ENCODE results near the gene FMNL3.
"Not testable (repeated sequence)": the region's sequence is repeated elsewhere in the genome, so short reads cannot be mapped to it uniquely, and the experiment has no call there.

FMNL3 gene

GRCh38 chr12:49744363-49744885, 37.2 kb upstream of the FMNL3 start:
- DNase-seq = no peak
- 92% methylated on average over 2 of the region's 3 CpGs for WGBS (ENCODE audit: insufficient coverage)
- Histone ChIP-seq H3K27ac (ENCODE audit: insufficient read depth in 1 of 2, low read depth in 1 of 2, low read length in 2 of 2, poor library complexity in 1 of 2, severe bottlenecking in 2 of 2) (peak overlapping the region in 1 of 2 experiments; percentile 49), H3K27me3 (replicated peaks in 2 of 5; ENCODE audit: control insufficient read depth in 4 of 5, insufficient read depth in 5 of 5, low read length in 4 of 5) (no peaks in the 10 kb centered on the region), H3K9me3 (ENCODE audit: control extremely low read depth in 1 of 5, control insufficient read depth in 4 of 5, insufficient read depth in 2 of 5, low read depth in 1 of 5, low read length in 4 of 5) (no peaks in the 10 kb centered on the region), H3K4me1 (ENCODE audit: control extremely low read depth in 1 of 4, control insufficient read depth in 4 of 4, insufficient read depth in 4 of 4, low read length in 3 of 4) (peaks cover 12 to 36% (median 21%) of the 10 kb centered on the region in 4 experiments), H3K4me3 (ENCODE audit: control insufficient read depth in 1 of 7, extremely low read depth in 1 of 7, insufficient read depth in 4 of 7, low read depth in 2 of 7, low read length in 6 of 7) (no peak overlapping the region), H3K36me3 (ENCODE audit: control insufficient read depth in 4 of 4, insufficient read depth in 4 of 4, low read length in 3 of 4) (peaks cover 0 to 13% (median 5%) of the 10 kb centered on the region in 4 experiments)
- ChIA-PET CTCF (interaction anchor here (0.6 to 7.5 kb wide), 4 partner anchors 10 to 36 kb away, joined by 3 to 64 read pairs (median 14); no protein-coding TSS in a partner anchor), POLR2A (interaction anchor here (0.9 to 1.0 kb wide), 2 partner anchors 11 to 84 kb away, joined by 3 to 4 read pairs; partner anchors contain the start of gene NCKAP5L)

DNA sequence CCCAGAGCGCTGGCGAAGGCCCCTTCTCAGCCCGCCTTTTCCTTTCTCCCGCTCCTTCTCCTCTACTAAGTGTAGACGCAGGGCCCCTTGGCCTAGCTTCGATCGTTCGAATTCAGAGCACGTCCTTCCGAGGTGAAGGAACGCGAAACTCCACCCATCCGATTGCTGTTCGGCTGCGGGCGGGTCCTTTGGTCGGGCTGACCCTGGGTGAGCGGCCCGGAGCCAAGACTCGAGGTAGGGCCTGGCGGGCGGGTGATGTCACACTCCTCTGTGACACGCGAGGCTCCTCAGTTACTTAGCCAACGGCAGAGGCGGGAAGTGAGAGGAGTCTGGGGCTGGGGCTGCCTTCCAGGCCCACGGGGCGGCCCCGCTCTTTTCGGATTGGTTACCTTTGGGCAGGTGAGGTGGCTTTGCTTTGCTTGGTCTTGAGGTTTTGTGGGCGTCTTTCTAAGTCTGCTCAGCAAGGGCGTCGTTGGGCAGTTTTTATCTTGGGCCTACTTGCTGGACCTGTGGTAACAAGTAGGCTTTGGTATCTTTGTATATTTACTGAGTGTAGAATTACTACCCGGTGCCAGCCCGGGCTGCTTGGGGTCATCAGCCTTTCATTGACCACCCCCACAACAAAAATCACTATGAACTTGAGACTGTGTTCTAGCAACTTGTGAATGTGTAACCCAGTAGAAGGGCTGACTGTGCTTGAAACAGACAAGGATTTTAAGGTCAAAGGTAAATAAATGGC, 34.8 kb upstream of the FMNL3 start:
- ChIA-PET POLR2A (interaction anchor here (0.6 to 1.7 kb wide), 14 partner anchors 12 to 217 kb away, joined by 3 to 10 read pairs (median 4); no protein-coding TSS in a partner anchor), CTCF (interaction anchor here (0.6 to 3.3 kb wide), 25 partner anchors 10 to 108 kb away, joined by 3 to 13 read pairs (median 5); no protein-coding TSS in a partner anchor)

GRCh38 chr12:49740930-49741881, 34.0 kb upstream of the FMNL3 start, which contains the start of gene TMBIM6:
TMBIM6 (plus strand) TSS chr12:49741557; CDS start chr12:49752494, 10,937 bp downstream.
- 7% methylated on average over 40 of the region's 50 CpGs for WGBS (ENCODE audit: insufficient coverage)
- CTCF ChIA-PET = interaction anchor here (0.6 to 3.3 kb wide), 28 partner anchors 9 to 118 kb away, joined by 3 to 13 read pairs (median 4); partner anchors contain the start of gene PRPF40B
- Histone ChIP-seq H3K9me3 (ENCODE audit: control extremely low read depth in 1 of 5, control insufficient read depth in 4 of 5, insufficient read depth in 2 of 5, low read depth in 1 of 5, low read length in 4 of 5) (no peaks in the 10 kb centered on the region), H3K36me3 (ENCODE audit: control insufficient read depth in 4 of 4, insufficient read depth in 4 of 4, low read length in 3 of 4) (peaks cover 0 to 10% (median 3%) of the 10 kb centered on the region in 4 experiments), H3K4me1 (ENCODE audit: control extremely low read depth in 1 of 4, control insufficient read depth in 4 of 4, insufficient read depth in 4 of 4, low read length in 3 of 4) (peaks cover 12 to 34% (median 21%) of the 10 kb centered on the region in 4 experiments), H3K27me3 (replicated peaks in 2 of 5; ENCODE audit: control insufficient read depth in 4 of 5, insufficient read depth in 5 of 5, low read length in 4 of 5) (no peaks in the 10 kb centered on the region), H3K4me3 (ENCODE audit: control insufficient read depth in 1 of 7, extremely low read depth in 1 of 7, insufficient read depth in 4 of 7, low read depth in 2 of 7, low read length in 6 of 7) (peak within 1 kb of the TSS; percentile 62 to 94 (median 81)), H3K27ac (ENCODE audit: insufficient read depth in 1 of 2, low read depth in 1 of 2, low read length in 2 of 2, poor library complexity in 1 of 2, severe bottlenecking in 2 of 2) (peak within 1 kb of the TSS; percentile 96 to 99)
- POLR2A ChIA-PET = interaction anchor here (0.6 to 1.7 kb wide), 14 partner anchors 13 to 113 kb away, joined by 3 to 10 read pairs (median 4); no protein-coding TSS in a partner anchor
- peak; percentile 100 for DNase-seq

More for the DNA sequence above, 34.8 kb upstream of the FMNL3 start:
- DNase-seq = peak; percentile 86 to 93 (median 91)
- peaks cover 12 to 34% (median 21%) of the 10 kb centered on the region in 4 experiments for H3K4me1 ChIP-seq (ENCODE audit: control extremely low read depth in 1 of 4, control insufficient read depth in 4 of 4, insufficient read depth in 4 of 4, low read length in 3 of 4)
- H3K36me3 ChIP-seq (ENCODE audit: control insufficient read depth in 4 of 4, insufficient read depth in 4 of 4, low read length in 3 of 4) = peaks cover 0 to 13% (median 3%) of the 10 kb centered on the region in 4 experiments
- peak overlapping the region; percentile 96 to 99 for H3K27ac ChIP-seq (ENCODE audit: insufficient read depth in 1 of 2, low read depth in 1 of 2, low read length in 2 of 2, poor library complexity in 1 of 2, severe bottlenecking in 2 of 2)
- no peaks in the 10 kb centered on the region for H3K27me3 ChIP-seq (replicated peaks in 2 of 5; ENCODE audit: control insufficient read depth in 4 of 5, insufficient read depth in 5 of 5, low read length in 4 of 5)
- H3K4me3 ChIP-seq (ENCODE audit: control insufficient read depth in 1 of 7, extremely low read depth in 1 of 7, insufficient read depth in 4 of 7, low read depth in 2 of 7, low read length in 6 of 7) = peak overlapping the region; percentile 62 to 94 (median 81)
- no peaks in the 10 kb centered on the region for H3K9me3 ChIP-seq (ENCODE audit: control extremely low read depth in 1 of 5, control insufficient read depth in 4 of 5, insufficient read depth in 2 of 5, low read depth in 1 of 5, low read length in 4 of 5)
- WGBS (ENCODE audit: insufficient coverage) = 0% methylated on average over 30 of the region's 35 CpGs

- H3K4me3 ChIP-seq (ENCODE audit: control insufficient read depth in 1 of 7, extremely low read depth in 1 of 7, insufficient read depth in 4 of 7, low read depth in 2 of 7, low read length in 6 of 7); H3K9me3 ChIP-seq (ENCODE audit: control extremely low read depth in 1 of 5, control insufficient read depth in 4 of 5, insufficient read depth in 2 of 5, low read depth in 1 of 5, low read length in 4 of 5); H3K36me3 ChIP-seq (ENCODE audit: control insufficient read depth in 4 of 4, insufficient read depth in 4 of 4, low read length in 3 of 4); DNase-seq; H3K27me3 ChIP-seq (replicated peaks in 2 of 5; ENCODE audit: control insufficient read depth in 4 of 5, insufficient read depth in 5 of 5, low read length in 4 of 5); H3K27ac ChIP-seq (ENCODE audit: insufficient read depth in 1 of 2, low read depth in 1 of 2, low read length in 2 of 2, poor library complexity in 1 of 2, severe bottlenecking in 2 of 2); POLR2A ChIA-PET: not testable (repeated sequence)
- 94% methylated on average over 6 of the region's 12 CpGs for WGBS (ENCODE audit: insufficient coverage)
- peaks cover 12 to 34% (median 21%) of the 10 kb centered on the region in 4 experiments for H3K4me1 ChIP-seq (ENCODE audit: control extremely low read depth in 1 of 4, control insufficient read depth in 4 of 4, insufficient read depth in 4 of 4, low read length in 3 of 4)
- CTCF ChIA-PET = interaction anchor here (0.9 to 3.3 kb wide), 14 partner anchors 12 to 117 kb away, joined by 3 to 13 read pairs (median 6); partner anchors contain the start of gene PRPF40B
These were observed 33.1 kb upstream of the FMNL3 start for GRCh38 chr12:49740277-49740676.

DNA sequence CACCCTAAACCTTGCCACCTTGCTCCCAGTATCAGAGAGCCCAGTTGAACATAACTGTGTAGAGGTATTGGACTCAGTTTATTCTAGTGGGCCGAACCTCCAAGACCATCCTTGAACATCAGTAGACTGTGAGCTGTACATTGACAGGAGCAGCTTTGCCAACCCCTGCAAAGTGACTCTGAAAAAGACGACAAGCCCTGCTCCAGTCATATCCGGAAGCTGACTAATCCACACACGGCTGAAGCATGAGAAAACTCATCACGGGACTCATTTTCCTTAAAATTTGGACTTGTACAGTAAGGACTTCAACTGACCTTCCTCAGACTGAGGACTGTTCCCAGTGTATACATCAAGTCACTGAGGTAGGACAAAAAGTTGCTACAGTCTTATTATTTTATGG, 31.5 kb upstream of the FMNL3 start:
- not testable (repeated sequence) for DNase-seq; H3K36me3 ChIP-seq (ENCODE audit: control insufficient read depth in 4 of 4, insufficient read depth in 4 of 4, low read length in 3 of 4); H3K4me3 ChIP-seq (ENCODE audit: control insufficient read depth in 1 of 7, extremely low read depth in 1 of 7, insufficient read depth in 4 of 7, low read depth in 2 of 7, low read length in 6 of 7); H3K27ac ChIP-seq (ENCODE audit: insufficient read depth in 1 of 2, low read depth in 1 of 2, low read length in 2 of 2, poor library complexity in 1 of 2, severe bottlenecking in 2 of 2); H3K27me3 ChIP-seq (replicated peaks in 2 of 5; ENCODE audit: control insufficient read depth in 4 of 5, insufficient read depth in 5 of 5, low read length in 4 of 5); H3K9me3 ChIP-seq (ENCODE audit: control extremely low read depth in 1 of 5, control insufficient read depth in 4 of 5, insufficient read depth in 2 of 5, low read depth in 1 of 5, low read length in 4 of 5)
- WGBS (ENCODE audit: insufficient coverage) = 100% methylated on average over 1 of the region's 5 CpGs
- H3K4me1 ChIP-seq (ENCODE audit: control extremely low read depth in 1 of 4, control insufficient read depth in 4 of 4, insufficient read depth in 4 of 4, low read length in 3 of 4) = peaks cover 12 to 20% (median 18%) of the 10 kb centered on the region in 4 experiments
- ChIA-PET CTCF (interaction anchor here (1.1 to 3.7 kb wide), 3 partner anchors 26 to 39 kb away, joined by 3 to 12 read pairs (median 3); no protein-coding TSS in a partner anchor), POLR2A (interaction anchor here (0.8 kb wide), 1 partner anchor 60 kb away, joined by 3 read pairs; no protein-coding TSS in a partner anchor)

DNA sequence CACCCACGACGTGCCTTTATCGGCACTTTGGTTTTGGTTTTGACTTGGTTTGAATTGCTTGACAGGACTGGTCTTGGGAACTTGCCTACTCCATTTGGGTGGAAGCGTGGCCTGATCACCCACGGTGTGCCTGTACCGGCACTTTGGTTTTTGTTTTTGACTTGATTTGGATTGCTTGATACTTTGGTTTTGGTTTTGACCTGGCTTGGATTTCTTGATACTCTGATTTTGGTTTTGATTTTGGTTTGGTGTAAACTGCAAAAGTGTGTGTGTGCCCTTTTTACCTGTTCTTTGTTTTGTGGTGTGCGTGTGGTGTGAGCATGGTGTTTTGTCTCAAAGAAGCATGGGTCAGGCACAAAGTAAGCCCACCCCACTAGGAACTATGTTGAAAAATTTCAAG, 27.7 kb upstream of the FMNL3 start:
- H3K4me1 ChIP-seq (ENCODE audit: control extremely low read depth in 1 of 4, control insufficient read depth in 4 of 4, insufficient read depth in 4 of 4, low read length in 3 of 4); H3K27ac ChIP-seq (ENCODE audit: insufficient read depth in 1 of 2, low read depth in 1 of 2, low read length in 2 of 2, poor library complexity in 1 of 2, severe bottlenecking in 2 of 2); H3K9me3 ChIP-seq (ENCODE audit: control extremely low read depth in 1 of 5, control insufficient read depth in 4 of 5, insufficient read depth in 2 of 5, low read depth in 1 of 5, low read length in 4 of 5); H3K4me3 ChIP-seq (ENCODE audit: control insufficient read depth in 1 of 7, extremely low read depth in 1 of 7, insufficient read depth in 4 of 7, low read depth in 2 of 7, low read length in 6 of 7); H3K27me3 ChIP-seq (replicated peaks in 2 of 5; ENCODE audit: control insufficient read depth in 4 of 5, insufficient read depth in 5 of 5, low read length in 4 of 5); H3K36me3 ChIP-seq (ENCODE audit: control insufficient read depth in 4 of 4, insufficient read depth in 4 of 4, low read length in 3 of 4); DNase-seq; POLR2A ChIA-PET: not testable (repeated sequence)
- CTCF ChIA-PET = interaction anchor here (1.4 kb wide), 1 partner anchor 9 kb away, joined by 3 read pairs; no protein-coding TSS in a partner anchor
- WGBS (ENCODE audit: insufficient coverage) = 100% methylated on average over 3 of the region's 7 CpGs

Data from common myeloid progenitor, CD34-positive (primary cell).